GM19240 (cell line): ENCODE measurements around the gene GOLGA2.
A peak's percentile ranks its signal among the peaks of the same experiment; 100 is the strongest.

Experiments
- DNase-seq: peaks from one replicate; pipeline ENCODE4 v3.0.0; 2011; ENCODE audit warnings: low spot score; ENCODE audit not compliant: insufficient read length

The GOLGA2 gene

GRCh38 chr9:128257086-128257825 lies 18.6 kb downstream of the GOLGA2 start:
- DNase-seq = no peak

DNA sequence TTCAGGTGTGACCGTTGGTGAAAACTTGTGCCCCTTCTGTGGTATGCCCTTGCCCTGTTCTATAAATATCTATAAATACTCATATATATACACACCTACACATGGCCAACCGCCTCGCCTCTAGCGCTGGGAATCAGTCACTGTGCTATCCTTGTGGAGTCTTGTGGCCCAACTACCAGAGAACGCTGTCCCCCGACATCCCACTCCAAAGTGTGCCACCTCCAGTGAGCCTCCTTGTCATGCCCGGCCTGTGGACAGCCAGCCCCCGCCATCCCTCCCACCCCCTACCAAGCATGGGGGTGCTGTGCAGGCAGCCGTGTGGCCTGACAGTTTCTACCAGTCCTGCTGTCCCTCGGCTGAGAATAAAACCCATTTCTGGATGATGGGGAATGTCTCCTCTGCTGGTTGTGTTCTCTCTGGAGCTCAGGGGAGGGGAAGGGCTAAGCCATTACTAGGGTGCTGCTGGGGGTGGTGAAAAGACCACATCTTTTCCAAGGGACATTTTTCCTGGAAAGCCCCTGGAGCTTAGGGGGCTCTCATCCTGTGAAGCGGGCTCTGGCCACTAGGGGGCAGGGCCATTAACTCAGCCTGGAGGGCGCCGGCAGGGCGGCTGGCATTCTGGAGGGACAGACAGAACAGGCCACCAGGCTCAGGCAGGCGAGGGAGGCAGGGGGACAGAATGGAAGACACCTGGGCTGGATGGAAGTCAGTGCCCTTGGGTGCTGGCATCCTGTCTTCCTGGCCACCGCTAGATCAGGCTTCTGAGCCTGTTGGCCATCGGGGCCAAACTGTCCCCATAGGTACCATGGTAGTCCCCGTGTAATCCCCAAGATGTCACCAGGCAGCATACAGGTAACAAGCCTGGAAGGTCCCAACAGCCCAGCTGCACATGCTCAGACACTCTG lies 20.7 kb downstream of the GOLGA2 start:
- DNase-seq = peak; percentile 73

DNA sequence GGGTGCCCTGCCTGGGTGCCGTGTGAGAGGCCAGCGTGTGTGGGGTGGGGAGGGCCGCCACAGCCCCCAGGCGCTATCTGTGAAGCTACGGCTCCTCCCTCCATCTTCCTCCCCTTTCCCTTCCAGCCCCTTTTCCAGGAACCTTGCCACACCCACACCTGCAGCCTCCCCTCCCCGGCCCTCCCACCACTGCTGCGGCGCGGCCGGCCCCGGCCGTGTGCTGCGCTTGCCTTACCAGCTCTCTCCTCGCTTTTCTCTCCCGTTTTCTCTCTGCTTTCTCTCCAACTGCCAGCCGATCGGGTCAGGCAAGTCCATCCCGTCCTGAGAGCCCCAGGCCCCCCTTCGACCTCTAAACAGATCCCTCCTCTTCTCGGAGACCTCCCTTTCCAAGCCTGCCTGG lies 21.4 kb downstream of the GOLGA2 start:
- DNase-seq = no peak

DNA sequence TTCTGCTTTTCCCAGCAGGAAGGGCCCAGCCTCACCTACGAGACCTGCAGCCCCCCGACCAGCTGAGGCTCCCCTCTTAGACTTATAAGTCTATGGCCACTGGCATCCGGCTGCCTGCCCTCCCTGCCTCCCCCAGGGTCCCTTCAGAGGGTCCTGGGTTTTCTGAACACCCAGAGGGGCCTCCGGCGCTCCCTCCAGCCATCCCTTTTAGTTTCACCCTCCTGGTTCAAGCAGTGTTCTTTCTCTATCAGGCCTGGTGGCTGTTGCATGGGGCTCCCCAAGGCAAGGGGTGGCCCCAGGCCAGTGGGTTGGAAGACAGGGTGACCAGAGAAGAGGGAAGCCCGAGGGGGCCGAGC lies 21.8 kb downstream of the GOLGA2 start:
- no peak for DNase-seq

DNA sequence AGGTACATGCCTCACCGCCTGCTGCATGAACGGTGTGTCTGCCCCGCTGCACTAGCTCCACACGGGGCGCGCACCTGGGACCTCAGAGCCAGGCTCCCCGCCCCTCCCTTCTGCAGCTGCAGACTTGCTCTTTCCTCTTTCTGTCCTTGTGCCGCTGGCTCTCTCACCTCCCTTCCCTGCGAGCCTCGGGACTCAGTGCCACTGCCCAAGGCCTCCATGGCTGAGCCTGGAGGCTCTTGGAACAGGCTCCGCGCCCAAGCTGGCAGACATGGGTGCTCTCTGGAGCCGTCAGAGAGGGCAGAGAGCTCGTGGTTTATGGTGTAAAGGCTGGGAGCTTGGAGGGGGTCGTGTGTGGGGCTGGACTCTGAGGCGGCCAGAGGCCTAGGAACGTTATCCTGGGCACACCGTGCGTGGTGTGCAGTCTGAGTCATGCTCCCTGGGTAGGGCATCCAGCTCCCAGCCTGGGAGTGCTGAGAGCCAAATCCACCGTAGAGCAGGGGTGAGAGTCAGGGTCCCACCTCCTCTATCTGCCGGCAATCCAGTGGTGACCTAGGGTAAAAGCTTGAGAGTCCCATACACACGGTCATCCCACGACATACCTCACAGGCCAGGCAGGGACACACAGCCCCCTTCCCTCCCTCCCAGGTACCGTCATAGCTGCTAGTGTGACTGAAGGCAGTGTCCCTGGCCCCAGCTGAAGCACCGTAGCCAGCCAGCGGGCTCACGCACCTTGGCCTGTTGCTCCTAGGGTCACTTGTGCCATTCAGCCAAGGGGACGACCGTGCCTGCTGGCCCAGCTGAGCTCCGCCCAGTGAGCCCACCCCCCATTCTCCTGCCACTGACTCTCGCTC lies 22.4 kb downstream of the GOLGA2 start:
- DNase-seq = no peak

- DNase-seq = no peak
Measured at GRCh38 chr9:128252317-128253139, 23.3 kb downstream of the GOLGA2 start.

DNA sequence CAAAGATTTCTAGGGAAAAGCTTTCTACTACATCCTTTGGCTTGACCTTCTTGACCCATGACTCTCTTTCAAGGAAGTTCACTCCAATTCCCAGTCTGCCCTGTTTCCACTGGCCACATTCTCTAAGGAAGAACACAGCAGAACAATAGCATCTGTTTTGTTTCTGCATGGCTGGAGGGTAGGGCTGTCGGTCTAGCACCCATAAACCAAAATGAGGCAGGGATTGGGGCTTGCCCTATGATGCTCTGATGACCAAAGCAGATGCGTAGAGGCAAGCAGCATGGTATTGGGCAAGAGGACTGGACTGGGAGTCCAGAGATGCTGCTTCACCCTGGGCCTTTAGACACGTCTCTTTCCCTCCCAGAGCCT lies 24.1 kb downstream of the GOLGA2 start:
- no peak for DNase-seq

- DNase-seq = no peak
Measured at GRCh38 chr9:128250839-128251731, 24.7 kb downstream of the GOLGA2 start.

DNA sequence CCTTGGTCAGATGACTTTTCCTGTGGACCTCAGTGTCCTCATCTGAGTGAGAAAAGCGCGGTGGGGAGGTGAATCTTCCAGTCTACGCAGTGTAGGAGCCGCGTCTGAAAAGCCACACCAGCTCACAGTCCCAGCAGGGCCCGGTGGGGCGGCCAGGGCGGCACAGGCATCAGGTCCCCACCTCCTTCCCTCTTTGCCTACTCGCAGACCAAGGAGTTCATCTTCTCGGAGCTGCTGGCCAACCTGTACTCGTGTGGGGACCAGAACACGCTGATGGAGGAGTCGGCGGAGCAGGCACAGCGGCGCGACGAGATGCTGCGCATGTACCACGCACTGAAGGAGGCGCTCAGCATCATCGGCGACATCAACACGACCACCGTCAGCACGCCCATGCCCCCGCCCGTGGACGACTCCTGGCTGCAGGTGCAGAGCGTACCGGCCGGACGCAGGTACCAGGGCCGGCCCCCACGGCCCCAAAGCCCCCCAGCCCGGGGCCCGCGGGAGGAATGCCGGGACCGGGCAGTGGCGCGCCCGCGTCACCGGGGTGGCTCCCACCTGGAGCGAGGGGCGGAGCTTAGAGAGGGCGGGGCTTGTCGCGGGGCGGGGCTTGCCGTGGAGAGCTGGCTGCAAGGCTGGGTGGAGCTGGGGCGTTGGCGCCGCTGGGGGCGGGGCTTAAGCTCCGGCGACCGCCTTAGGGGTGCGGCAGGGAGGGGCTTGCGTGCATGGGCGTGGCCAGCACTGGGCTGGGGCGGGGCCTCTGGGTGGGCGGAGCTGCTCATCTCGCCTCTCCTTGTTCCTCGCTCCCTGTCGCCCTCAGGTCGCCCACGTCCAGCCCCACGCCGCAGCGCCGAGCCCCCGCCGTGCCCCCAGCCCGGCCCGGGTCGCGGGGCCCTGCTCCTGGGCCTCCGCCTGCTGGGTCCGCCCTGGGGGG lies 25.6 kb downstream of the GOLGA2 start:
- DNase-seq = peak; percentile 84

GRCh38 chr9:128249558-128249907 lies 26.3 kb downstream of the GOLGA2 start:
- DNase-seq = no peak

GRCh38 chr9:128247226-128247803 lies 28.5 kb downstream of the GOLGA2 start:
- DNase-seq = no peak

- DNase-seq = no peak
Measured at GRCh38 chr9:128246471-128246870, 29.3 kb downstream of the GOLGA2 start.

- no peak for DNase-seq
Measured at GRCh38 chr9:128245421-128246151, 30.2 kb downstream of the GOLGA2 start.

- DNase-seq = no peak
Measured at GRCh38 chr9:128244837-128245231, 31.0 kb downstream of the GOLGA2 start.

GRCh38 chr9:128244091-128244836 lies 31.5 kb downstream of the GOLGA2 start:
- DNase-seq = no peak

- DNase-seq = no peak
Measured at GRCh38 chr9:128243215-128244018, 32.4 kb downstream of the GOLGA2 start.
